Effector memory CD4-positive, alpha-beta T cell (primary cell): Measurements from ENCODE around the gene NFIA.

Source experiments
- DNase-seq, 3 donors: peaks; one replicate each; pipeline ENCODE4 v3.0.0-alpha.2; 2020
- H3K27ac ChIP-seq: 2 replicates; pipeline ENCODE4 v1.7.0; 2013; ENCODE audit warnings: mild to moderate bottlenecking, low read length, moderate library complexity; ENCODE audit not compliant: insufficient read depth, poor library complexity, severe bottlenecking
- H3K27me3 ChIP-seq: replicated peaks from 2 replicates; pipeline ENCODE4 v1.7.0; 2013; ENCODE audit warnings: mild to moderate bottlenecking, low read length; ENCODE audit not compliant: insufficient read depth, control insufficient read depth, poor library complexity, severe bottlenecking
- H3K36me3 ChIP-seq: 2 replicates; pipeline ENCODE4 v1.7.0; 2013; ENCODE audit warnings: mild to moderate bottlenecking, low read length, moderate library complexity; ENCODE audit not compliant: control insufficient read depth, insufficient read depth
- H3K4me1 ChIP-seq: 2 replicates; pipeline ENCODE4 v1.7.0; 2013; ENCODE audit warnings: low read length, mild to moderate bottlenecking; ENCODE audit not compliant: control insufficient read depth, insufficient read depth, poor library complexity, severe bottlenecking
- H3K4me3 ChIP-seq: 2 replicates; pipeline ENCODE4 v1.7.0; 2013; ENCODE audit warnings: low read length, low read depth, mild to moderate bottlenecking; ENCODE audit not compliant: insufficient read depth, poor library complexity, severe bottlenecking
- H3K9me3 ChIP-seq: 2 replicates; pipeline ENCODE4 v1.7.0; 2013; ENCODE audit warnings: mild to moderate bottlenecking, low read length, moderate library complexity; ENCODE audit not compliant: control insufficient read depth

The NFIA gene

GRCh38 chr1:61450454-61450853, 368.1 kb downstream of the NFIA start:
- H3K4me1 ChIP-seq = no peaks in the 10 kb centered on the region
- H3K9me3 ChIP-seq = no peaks in the 10 kb centered on the region
- no peak overlapping the region for H3K4me3 ChIP-seq
- H3K27ac ChIP-seq = no peak overlapping the region
- no peaks in the 10 kb centered on the region for H3K27me3 ChIP-seq
- DNase-seq = no peak
- H3K36me3 ChIP-seq = no peaks in the 10 kb centered on the region

GRCh38 chr1:61450872-61451571, 368.7 kb downstream of the NFIA start:
- no peak for DNase-seq
- no peaks in the 10 kb centered on the region for H3K36me3 ChIP-seq
- no peak overlapping the region for H3K27ac ChIP-seq
- H3K27me3 ChIP-seq = no peaks in the 10 kb centered on the region
- H3K4me1 ChIP-seq = no peaks in the 10 kb centered on the region
- H3K9me3 ChIP-seq = no peaks in the 10 kb centered on the region
- no peak overlapping the region for H3K4me3 ChIP-seq

GRCh38 chr1:61451572-61451968, 369.2 kb downstream of the NFIA start:
- Histone ChIP-seq H3K27me3 (no peaks in the 10 kb centered on the region), H3K9me3 (no peaks in the 10 kb centered on the region), H3K4me1 (no peaks in the 10 kb centered on the region), H3K27ac (no peak overlapping the region), H3K36me3 (no peaks in the 10 kb centered on the region), H3K4me3 (no peak overlapping the region)
- no peak for DNase-seq

DNA sequence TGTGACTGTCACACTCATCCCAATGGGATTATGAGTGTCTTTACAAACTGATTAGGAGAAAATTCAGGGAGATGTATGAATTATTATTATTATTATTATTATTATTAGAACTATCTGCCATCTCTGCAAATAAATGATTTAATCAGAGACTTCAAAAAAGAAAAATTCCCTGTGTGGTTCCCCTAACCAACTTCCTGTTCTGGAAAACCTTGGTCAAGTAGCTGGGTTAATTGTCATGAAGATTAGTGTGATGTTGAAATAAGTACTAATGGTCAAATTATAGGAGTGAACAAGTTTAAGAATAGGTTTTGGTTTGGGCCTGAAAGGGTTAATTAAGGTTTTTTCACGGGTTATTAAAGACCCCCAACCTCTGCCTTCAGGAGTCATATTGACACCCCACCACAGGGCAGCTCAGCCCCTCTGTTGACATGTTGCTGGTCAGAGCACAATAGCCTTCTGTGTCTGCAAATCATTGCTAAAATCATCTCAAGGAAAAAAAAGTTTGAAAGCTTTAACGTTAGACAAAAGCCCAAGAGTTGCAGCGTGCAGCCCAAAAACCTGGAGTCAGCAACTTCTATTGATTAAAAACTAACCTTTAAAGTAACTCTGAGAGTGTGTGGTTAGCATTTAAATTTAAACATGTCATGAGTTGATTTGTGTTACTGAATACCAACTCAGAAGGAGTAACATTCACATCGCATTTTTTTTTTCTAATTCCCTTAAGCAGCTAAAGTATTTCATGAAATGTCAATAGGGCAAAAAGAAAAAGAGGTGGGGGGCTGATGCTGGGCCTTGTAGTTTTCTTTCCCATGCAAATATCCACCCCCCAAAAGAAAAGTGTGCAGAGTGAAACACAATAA, 370.0 kb downstream of the NFIA start:
- no peak overlapping the region for H3K27ac ChIP-seq
- no peak for DNase-seq

DNA sequence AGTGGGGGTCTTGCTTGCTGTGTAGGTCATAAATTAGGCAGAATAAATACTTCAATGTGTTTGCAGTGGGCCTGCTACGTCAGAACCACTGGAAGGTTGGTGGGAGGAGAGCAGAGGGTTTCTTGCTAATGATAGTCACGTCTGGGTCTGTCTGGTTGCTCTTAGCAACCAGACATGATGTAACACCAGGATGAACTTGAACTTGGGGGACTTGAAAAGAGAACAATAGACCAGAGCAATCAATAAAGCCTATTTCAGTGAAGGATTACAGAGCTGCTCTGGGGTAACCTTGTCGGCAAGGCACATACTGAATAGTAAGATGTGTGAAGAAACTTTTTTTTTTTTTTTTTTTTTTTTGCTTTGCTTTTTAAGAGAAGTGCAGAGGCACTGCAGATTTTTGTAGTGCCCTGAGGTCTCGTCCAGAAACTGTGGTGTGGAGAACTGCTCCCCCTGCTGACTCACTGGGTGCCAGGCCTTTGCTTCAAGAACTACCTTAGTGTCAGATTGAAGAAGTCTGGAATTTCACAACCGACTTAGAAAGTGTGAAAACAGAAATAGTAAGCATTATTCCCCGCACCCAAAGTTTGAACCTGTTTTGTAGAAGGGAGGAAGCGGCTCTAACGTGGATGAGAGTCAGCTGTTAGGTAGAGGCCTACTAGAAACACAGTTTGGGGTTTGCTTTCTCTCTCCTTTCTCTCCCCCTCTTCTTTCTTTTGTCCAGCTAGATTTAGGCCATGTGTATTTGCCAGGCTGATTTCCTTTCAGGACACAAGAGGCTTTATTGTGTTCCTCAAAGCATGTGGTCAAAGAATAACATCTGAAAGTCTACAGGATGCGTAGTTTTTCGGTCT, 371.0 kb downstream of the NFIA start:
- Histone ChIP-seq H3K4me3 (no peak overlapping the region), H3K9me3 (no peaks in the 10 kb centered on the region), H3K27ac (no peak overlapping the region), H3K27me3 (no peaks in the 10 kb centered on the region), H3K36me3 (no peaks in the 10 kb centered on the region), H3K4me1 (no peaks in the 10 kb centered on the region)
- DNase-seq = peak; percentile 25 to 43 (median 32)

More for the DNA sequence above, 370.0 kb downstream of the NFIA start:
- Histone ChIP-seq H3K4me1 (no peaks in the 10 kb centered on the region), H3K4me3 (no peak overlapping the region), H3K36me3 (no peaks in the 10 kb centered on the region), H3K9me3 (no peaks in the 10 kb centered on the region), H3K27me3 (no peaks in the 10 kb centered on the region)

DNA sequence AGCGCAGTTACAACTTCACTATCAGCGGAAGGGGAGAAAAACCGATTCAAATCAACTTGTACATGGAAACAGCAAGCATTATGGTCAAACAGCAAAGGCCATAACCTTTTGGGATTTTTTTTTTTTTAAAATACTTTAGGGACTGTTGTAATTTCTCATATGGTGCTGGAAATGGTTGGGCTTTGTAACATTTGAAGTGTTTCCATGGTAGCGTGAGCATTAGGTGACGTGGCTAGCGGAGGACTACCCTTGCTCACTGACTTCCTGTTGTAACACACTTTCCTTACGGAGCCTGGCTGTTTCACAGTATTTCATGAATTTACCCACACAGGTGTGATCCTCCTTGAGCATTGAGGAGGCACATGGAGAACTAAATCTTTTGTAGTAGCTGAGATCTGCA, 373.0 kb downstream of the NFIA start:
- H3K4me3 ChIP-seq = no peak overlapping the region
- no peaks in the 10 kb centered on the region for H3K36me3 ChIP-seq
- no peak overlapping the region for H3K27ac ChIP-seq
- no peaks in the 10 kb centered on the region for H3K27me3 ChIP-seq
- no peaks in the 10 kb centered on the region for H3K9me3 ChIP-seq
- H3K4me1 ChIP-seq = no peaks in the 10 kb centered on the region
- no peak for DNase-seq

DNA sequence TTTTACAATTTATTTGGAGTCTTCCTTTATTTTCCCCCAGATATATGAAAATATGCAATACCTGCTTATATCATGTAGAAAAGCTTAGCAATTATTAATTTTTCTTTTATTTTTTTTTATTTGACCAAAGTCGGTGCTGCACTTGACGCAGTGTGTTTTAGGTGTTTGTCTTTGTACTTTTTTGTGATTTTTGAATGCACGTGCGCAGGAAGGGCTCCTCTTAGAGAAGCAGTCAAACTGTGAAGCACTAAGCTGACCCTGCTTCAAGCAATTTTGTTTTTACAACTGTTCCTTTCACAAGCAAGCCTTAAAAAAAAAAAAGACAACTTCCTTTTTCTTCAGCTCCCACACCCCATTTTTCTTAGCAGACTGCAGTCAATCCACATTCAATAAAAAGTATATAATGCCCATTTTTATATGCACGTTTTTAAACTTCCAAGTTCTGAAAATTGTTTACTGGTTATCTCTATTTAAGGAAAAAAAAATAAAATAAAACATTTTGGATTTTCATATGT, 375.2 kb downstream of the NFIA start:
- Histone ChIP-seq H3K36me3 (no peaks in the 10 kb centered on the region), H3K4me1 (no peaks in the 10 kb centered on the region), H3K27me3 (no peaks in the 10 kb centered on the region), H3K9me3 (no peaks in the 10 kb centered on the region), H3K27ac (no peak overlapping the region), H3K4me3 (no peak overlapping the region)
- no peak for DNase-seq

DNA sequence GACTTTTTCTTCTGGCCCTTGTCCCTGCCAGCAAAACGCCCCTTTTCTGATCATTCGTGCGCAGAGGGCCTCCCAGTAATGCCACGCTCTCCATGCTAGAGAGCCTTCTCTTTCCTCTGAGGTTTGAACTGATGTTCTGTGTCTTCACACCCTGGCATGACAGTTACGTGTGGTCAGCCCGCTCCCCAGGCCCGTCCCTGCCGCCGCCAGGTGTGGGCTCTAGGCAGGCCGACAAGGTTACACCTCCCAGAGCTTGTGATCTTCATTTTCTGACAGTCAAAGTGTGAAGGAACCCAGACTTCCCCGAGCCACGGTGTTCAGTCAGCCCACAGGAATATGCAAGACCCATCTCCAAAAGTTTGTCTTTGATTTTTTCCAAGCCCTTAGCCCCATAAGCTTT, 377.0 kb downstream of the NFIA start:
- Histone ChIP-seq H3K4me3 (no peak overlapping the region), H3K27me3 (no peaks in the 10 kb centered on the region)

GRCh38 chr1:61460191-61460590, 377.8 kb downstream of the NFIA start:
- no peak for DNase-seq
- no peaks in the 10 kb centered on the region for H3K9me3 ChIP-seq
- no peaks in the 10 kb centered on the region for H3K4me1 ChIP-seq
- H3K27me3 ChIP-seq = no peaks in the 10 kb centered on the region
- H3K36me3 ChIP-seq = no peaks in the 10 kb centered on the region
- no peak overlapping the region for H3K4me3 ChIP-seq
- H3K27ac ChIP-seq = no peak overlapping the region

More for the DNA sequence above, 377.0 kb downstream of the NFIA start:
- DNase-seq = no peak
- H3K27ac ChIP-seq = no peak overlapping the region
- no peaks in the 10 kb centered on the region for H3K36me3 ChIP-seq
- H3K9me3 ChIP-seq = no peaks in the 10 kb centered on the region
- no peaks in the 10 kb centered on the region for H3K4me1 ChIP-seq
